GM06990 (cell line): ENCODE results near the gene KRTAP19-3.
"Not testable (repeated sequence)": the region's sequence is repeated elsewhere in the genome, so short reads cannot be mapped to it uniquely, and the experiment has no call there.

Source experiments
- DNase-seq: peaks from one replicate; pipeline ENCODE4 v3.0.0-alpha.2; 2011; ENCODE audit not compliant: insufficient read length; ENCODE audit errors: extremely low read depth
- H3K27me3 ChIP-seq: replicated peaks from 2 replicates; pipeline ENCODE4 v1.6.0; 2011; ENCODE audit warnings: low read length; ENCODE audit not compliant: control insufficient read depth, insufficient read depth
- H3K36me3 ChIP-seq: 2 replicates; pipeline ENCODE4 v1.5.1; 2011; ENCODE audit warnings: low read length; ENCODE audit not compliant: control insufficient read depth, insufficient read depth
- H3K4me3 ChIP-seq: replicated peaks from 2 replicates; pipeline ENCODE4 v1.5.1; 2011; ENCODE audit warnings: low read depth, mild to moderate bottlenecking, control low read depth, low read length
- CTCF ChIP-seq: IDR thresholded peaks from 2 replicates; pipeline ENCODE4 v1.5.1; 2011; ENCODE audit warnings: low read length, control low read depth, mild to moderate bottlenecking, inconsistent platforms; ENCODE audit not compliant: insufficient read depth, poor library complexity, severe bottlenecking

KRTAP19-3 gene

GRCh38 chr21:30491963-30492428 lies at the start of gene KRTAP19-3:
Gene KRTAP19-3, minus strand, starts transcription at chr21:30492013. Its CDS starts 56 bp downstream, at chr21:30491957.
- DNase-seq: no peak
- Histone ChIP-seq H3K27me3 (no peaks in the 10 kb centered on the region), H3K4me3 (no peak within 1 kb of the TSS), H3K36me3 (no peaks in the 10 kb centered on the region)
- no peak for TF ChIP-seq CTCF

- TF ChIP-seq CTCF: no peak
- H3K27me3 ChIP-seq: no peaks in the 10 kb centered on the region
- H3K4me3 ChIP-seq: no peak overlapping the region
- DNase-seq: no peak
- H3K36me3 ChIP-seq: no peaks in the 10 kb centered on the region
Measured at GRCh38 chr21:30518876-30519275, 27.1 kb upstream of the KRTAP19-3 start.

- Histone ChIP-seq H3K4me3 (no peak overlapping the region), H3K36me3 (no peaks in the 10 kb centered on the region), H3K27me3 (no peaks in the 10 kb centered on the region)
- no peak for DNase-seq
- TF ChIP-seq CTCF: no peak
Measured at GRCh38 chr21:30515681-30516080, 23.9 kb upstream of the KRTAP19-3 start.

GRCh38 chr21:30505621-30506205 lies 13.9 kb upstream of the KRTAP19-3 start:
- not testable (repeated sequence) for H3K27me3 ChIP-seq, DNase-seq, H3K36me3 ChIP-seq, H3K4me3 ChIP-seq
- TF ChIP-seq CTCF: peak; percentile 25

- H3K4me3 ChIP-seq: no peak within 1 kb of the TSS
- H3K36me3 ChIP-seq: no peaks in the 10 kb centered on the region
- no peak for TF ChIP-seq CTCF
- no peak for DNase-seq
- no peaks in the 10 kb centered on the region for H3K27me3 ChIP-seq
Measured at GRCh38 chr21:30502041-30502440, 10.2 kb upstream of the KRTAP19-3 start, which contains the start of gene KRTAP19-5. Gene KRTAP19-5, minus strand, starts transcription at chr21:30502141. Its CDS starts 51 bp downstream, at chr21:30502090.
